Measurements from ENCODE around the gene HIRA. TPM values are rescaled to one million over a fixed set of nuclear protein-coding genes. Genes with fewer than 3 reads are reported as not detected.

HIRA gene, protein sequence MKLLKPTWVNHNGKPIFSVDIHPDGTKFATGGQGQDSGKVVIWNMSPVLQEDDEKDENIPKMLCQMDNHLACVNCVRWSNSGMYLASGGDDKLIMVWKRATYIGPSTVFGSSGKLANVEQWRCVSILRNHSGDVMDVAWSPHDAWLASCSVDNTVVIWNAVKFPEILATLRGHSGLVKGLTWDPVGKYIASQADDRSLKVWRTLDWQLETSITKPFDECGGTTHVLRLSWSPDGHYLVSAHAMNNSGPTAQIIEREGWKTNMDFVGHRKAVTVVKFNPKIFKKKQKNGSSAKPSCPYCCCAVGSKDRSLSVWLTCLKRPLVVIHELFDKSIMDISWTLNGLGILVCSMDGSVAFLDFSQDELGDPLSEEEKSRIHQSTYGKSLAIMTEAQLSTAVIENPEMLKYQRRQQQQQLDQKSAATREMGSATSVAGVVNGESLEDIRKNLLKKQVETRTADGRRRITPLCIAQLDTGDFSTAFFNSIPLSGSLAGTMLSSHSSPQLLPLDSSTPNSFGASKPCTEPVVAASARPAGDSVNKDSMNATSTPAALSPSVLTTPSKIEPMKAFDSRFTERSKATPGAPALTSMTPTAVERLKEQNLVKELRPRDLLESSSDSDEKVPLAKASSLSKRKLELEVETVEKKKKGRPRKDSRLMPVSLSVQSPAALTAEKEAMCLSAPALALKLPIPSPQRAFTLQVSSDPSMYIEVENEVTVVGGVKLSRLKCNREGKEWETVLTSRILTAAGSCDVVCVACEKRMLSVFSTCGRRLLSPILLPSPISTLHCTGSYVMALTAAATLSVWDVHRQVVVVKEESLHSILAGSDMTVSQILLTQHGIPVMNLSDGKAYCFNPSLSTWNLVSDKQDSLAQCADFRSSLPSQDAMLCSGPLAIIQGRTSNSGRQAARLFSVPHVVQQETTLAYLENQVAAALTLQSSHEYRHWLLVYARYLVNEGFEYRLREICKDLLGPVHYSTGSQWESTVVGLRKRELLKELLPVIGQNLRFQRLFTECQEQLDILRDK
- total RNA-seq, result 14.5 and 17.1 TPM in 2 replicates

DNA sequence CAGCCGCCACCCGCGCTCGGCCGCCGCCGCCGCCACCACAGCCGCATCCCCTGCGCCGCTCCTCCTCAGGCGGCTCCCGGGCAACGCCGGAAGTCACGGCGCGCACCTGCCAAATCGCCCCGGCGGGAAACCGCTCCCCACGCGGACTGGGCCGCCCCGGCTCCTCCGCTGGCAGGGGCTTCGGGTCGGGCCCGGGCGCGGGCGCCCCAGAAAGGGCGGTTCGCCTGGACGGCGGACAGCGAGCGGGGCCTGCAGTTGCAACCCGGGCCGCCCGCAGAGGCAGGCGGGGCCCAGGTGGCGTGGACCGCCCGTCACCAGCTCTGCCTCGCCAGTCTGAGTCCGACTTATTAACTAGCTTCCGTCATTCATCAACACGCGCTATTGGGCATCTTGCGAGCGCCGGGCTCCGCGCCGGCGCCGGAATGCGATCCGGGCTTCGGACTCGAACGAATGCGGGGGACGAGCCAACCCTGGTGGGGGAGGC is at the start of gene HIRA:
Gene HIRA, minus strand, starts transcription at position 85 of the 484 bp plus-strand sequence. CDS start 257 bp downstream, outside the sequence.

DNA sequence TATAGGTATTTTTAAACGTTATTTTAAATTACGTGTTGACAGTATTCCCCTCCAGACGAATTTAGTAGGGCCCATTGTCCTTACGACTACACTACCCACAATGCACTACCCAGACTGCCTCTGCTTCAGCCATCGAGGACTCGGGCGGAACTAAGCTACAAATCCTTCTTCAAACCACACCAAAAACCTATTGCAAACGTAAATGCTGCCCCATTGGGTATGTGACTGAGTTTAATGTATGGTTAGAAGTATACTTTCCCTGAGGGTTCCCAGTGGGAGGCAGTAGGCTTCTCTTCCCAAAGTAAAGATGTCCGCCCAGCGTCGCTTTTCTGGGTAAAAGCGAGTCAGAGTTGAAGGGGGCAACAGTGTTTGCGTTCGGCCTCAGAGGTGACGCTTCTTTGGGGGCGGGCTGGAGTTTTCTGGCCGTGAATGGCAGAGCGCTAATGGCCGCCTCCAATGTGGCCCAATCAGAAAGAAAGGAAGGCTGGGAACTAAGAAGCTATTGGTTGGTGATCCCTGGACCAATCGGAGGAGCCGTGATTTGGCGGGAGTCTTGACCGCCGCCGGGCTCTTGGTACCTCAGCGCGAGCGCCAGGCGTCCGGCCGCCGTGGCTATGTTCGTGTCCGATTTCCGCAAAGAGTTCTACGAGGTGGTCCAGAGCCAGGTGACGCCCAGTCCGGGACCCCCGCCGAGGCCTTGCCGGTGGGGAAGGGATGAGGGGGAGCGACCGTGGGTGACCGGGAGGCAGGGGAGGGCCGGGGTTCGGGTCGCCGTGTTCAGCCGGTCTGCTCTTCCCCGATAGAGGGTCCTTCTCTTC is 48.0 kb upstream of the HIRA start, which contains the start of gene CDC45:
Gene CDC45, plus strand, starts transcription at position 566 of the 818 bp plus-strand sequence. Its CDS starts 49 bp downstream, at position 615.

DNA sequence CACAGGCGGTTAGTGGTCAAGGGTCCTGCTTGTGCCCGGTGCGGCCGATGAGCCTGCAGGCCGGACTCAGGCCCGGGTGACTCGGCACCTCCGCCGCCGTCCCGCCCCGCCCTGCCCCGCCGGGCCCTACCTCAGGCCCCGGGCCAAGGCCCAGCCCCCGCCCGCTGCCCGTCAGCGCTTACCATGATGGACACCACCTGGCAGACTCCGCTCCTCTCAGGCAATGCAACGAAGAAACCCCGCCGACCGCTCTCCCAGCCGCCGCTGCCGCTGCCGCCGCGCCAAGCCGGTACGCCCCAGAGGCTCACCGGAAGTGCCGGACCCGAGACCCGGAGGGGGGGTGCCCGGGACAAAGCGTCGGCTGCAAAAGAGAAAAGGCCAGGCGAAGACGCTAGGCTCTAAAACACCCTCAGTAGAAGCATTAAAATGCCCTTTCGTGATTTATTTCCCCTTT is 47.4 kb upstream of the HIRA start, which contains the start of gene UFD1:
Gene UFD1, minus strand, starts transcription at position 293 of the 454 bp plus-strand sequence. Its CDS starts 108 bp downstream, at position 185.

DNA sequence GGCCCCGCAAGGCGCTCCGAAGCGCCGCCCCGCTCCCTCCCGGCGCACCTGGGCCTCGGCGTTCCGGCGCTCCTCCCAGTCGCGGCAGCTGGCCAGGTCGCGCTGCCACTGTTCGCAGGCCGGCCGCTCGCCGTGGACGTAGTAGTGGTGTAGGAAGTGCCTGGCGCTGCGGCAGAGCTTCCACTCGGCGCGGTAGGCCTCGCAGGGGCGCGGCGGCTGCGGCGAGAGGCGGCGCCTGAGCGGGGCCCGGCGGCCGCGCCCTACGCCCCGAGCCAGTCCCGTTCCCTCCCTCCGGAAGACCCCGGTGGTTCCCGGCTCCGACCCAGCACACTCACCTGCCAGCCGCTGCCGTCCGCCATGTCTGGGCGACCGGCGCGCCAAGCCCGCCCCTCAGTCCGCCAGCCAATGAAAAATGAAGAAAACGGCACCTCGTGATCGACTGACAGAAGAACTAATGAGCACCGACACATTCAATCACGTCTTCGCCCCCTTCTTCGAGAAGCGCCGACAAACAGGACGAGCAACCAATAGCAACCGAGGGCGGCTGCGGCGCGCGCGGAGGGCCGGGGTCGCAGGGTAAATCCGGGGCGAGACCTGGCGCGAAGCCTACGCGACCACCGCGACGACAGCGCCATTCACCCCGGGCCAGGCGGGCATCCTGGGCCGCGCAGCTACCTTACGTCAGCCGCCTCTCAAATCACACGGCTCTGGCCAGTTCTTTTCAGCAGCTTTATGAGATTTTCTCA is 16.0 kb upstream of the HIRA start, which contains the start of gene C22orf39:
Gene C22orf39, minus strand, starts transcription at position 382 of the 746 bp plus-strand sequence. Its CDS starts 23 bp downstream, at position 359.

DNA sequence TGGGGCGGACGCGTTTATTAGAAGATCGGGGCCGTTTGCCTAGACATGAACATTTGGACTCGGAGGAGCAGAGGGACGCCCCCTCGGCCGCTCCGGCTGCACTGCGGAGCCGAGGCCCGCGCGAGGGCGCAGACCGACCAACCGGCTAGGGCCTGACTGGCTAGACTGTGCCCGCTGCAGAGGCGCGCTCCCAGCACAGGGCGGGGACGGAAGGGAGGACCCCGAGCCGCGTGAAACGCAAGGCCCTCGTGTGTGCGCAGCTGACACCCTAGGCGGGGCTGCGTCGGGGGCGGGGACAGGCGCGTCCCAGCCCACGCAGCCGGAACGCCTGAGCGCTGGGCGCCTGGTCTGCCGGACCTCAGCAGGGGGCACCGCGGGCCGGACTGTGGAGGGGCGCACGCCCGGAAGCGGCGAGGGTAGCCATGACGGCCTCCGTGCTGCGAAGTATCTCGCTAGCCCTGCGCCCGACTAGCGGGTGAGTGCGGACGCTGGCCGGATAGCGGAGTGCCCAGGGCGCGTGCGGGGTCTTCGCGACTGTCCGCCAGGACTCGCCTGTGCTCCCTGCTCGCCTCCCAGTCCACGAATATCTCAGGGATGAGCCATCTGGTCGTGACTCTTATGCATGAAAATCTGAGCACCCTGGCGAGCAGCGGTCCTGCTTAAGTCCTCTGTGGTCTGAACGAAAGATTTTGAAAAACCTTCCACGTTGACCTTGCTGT is 759 bp upstream of the HIRA start, which contains the start of gene MRPL40:
Gene MRPL40, plus strand, starts transcription at position 413 of the 719 bp plus-strand sequence. Its CDS starts 10 bp downstream, at position 423.

DNA sequence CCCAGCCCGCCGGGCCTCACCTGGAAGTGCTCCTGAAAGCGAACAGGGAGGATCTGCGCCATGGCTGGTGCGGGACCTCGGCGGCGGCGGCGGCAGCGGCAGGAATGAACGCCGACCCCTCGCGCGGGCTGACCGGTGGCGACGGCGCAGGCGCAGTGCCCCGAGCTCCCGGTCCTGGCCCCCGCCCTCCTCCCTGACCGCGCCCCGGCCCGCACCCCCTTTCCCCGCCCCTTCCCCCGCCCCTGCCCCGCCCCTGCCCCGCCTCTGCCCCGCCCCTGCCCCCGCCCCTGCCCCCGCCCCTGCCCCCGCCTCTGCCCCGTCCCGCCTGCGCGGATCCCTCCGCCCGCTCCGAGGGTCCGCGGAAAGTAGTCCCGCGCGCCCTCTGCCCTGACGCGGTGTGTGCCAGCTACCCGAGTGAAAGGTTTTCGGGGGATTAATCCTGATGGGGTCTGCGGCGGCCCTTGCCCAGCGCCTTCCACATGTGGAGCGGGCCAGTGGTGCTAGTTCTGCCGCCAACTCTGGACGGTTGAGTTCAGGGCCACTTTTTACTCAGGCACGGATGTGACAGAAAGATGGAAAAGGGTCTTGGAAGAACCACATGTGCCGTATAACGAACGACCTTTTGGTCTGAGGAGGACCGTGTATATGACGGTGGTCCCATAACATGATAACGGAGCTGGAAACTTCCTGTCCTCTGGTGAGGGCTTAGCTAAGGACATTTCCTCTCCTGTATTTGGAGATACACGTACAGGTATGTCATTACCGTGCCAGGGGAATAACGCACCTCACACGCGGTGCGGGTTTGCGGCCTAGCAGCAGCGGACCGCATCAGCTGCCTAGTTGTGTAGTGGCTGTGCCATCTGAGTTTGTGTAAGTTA is 139.7 kb downstream of the HIRA start, which contains the start of gene CLTCL1:
Gene CLTCL1, minus strand, starts transcription at position 140 of the 878 bp plus-strand sequence. Its CDS starts 78 bp downstream, at position 62.

Other genes with a start within 250 kb of the HIRA start
- gene CLTCL1, start 140.0 kb downstream of the HIRA start, total RNA-seq, result 3.1 and 3.4 TPM in 2 replicates
- 22.1 and 25.1 TPM in 2 replicates for gene MRPL40, start 812 bp upstream of the HIRA start, total RNA-seq
- 21.7 and 26.4 TPM in 2 replicates for gene C22orf39, start 16.0 kb upstream of the HIRA start, total RNA-seq
- gene UFD1, start 47.5 kb upstream of the HIRA start, total RNA-seq, result 93.4 and 97.3 TPM in 2 replicates
- gene CDC45, start 48.2 kb upstream of the HIRA start, total RNA-seq, result 3.1 and 4.0 TPM in 2 replicates
- gene CLDN5, start 92.7 kb upstream of the HIRA start, total RNA-seq, result 465 and 759 TPM in 2 replicates